HG02884 (cell line): Measurements from ENCODE around the gene COL6A3.

Experiments
- ATAC-seq: cut with Tn5 transposase; IDR thresholded peaks from one replicate; pipeline ENCODE4 v1.9.1; 2021; ENCODE audit warnings: mild to moderate bottlenecking, moderate library complexity; ENCODE audit not compliant: unreplicated experiment

Gene COL6A3, protein sequence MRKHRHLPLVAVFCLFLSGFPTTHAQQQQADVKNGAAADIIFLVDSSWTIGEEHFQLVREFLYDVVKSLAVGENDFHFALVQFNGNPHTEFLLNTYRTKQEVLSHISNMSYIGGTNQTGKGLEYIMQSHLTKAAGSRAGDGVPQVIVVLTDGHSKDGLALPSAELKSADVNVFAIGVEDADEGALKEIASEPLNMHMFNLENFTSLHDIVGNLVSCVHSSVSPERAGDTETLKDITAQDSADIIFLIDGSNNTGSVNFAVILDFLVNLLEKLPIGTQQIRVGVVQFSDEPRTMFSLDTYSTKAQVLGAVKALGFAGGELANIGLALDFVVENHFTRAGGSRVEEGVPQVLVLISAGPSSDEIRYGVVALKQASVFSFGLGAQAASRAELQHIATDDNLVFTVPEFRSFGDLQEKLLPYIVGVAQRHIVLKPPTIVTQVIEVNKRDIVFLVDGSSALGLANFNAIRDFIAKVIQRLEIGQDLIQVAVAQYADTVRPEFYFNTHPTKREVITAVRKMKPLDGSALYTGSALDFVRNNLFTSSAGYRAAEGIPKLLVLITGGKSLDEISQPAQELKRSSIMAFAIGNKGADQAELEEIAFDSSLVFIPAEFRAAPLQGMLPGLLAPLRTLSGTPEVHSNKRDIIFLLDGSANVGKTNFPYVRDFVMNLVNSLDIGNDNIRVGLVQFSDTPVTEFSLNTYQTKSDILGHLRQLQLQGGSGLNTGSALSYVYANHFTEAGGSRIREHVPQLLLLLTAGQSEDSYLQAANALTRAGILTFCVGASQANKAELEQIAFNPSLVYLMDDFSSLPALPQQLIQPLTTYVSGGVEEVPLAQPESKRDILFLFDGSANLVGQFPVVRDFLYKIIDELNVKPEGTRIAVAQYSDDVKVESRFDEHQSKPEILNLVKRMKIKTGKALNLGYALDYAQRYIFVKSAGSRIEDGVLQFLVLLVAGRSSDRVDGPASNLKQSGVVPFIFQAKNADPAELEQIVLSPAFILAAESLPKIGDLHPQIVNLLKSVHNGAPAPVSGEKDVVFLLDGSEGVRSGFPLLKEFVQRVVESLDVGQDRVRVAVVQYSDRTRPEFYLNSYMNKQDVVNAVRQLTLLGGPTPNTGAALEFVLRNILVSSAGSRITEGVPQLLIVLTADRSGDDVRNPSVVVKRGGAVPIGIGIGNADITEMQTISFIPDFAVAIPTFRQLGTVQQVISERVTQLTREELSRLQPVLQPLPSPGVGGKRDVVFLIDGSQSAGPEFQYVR (N-terminal part only)

GRCh38 chr2:237413777-237414661 lies at the start of gene COL6A3:
Gene COL6A3, minus strand, starts transcription at chr2:237414164. Its CDS starts 17,347 bp downstream, at chr2:237396817.
- no peak for ATAC-seq

GRCh38 chr2:237459741-237460174 lies 45.8 kb upstream of the COL6A3 start:
- no peak for ATAC-seq

DNA sequence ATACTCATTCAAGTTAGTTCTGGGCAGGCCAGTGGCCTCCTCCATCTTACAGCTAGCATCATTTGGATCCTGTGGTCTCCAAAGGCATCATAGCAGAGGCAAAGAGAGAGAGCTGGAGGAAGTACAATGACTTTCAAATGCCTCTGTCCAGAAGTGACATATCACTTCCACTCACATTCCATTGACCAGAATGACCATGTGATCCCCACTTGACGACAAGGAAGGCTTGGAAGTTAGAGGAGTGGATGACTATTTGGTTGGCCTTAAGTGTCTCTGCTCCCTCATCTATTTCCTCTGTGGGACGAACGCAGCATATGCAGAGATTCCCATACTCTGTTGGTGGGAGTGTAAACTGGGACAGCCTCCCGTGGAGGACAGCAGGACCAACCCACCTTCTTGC lies 45.3 kb upstream of the COL6A3 start:
- ATAC-seq, result no peak

- ATAC-seq, result no peak
Observed at GRCh38 chr2:237458519-237458918, 44.6 kb upstream of the COL6A3 start.

- no peak for ATAC-seq
Observed at GRCh38 chr2:237457388-237457941, 43.5 kb upstream of the COL6A3 start.

- ATAC-seq, result no peak
Observed at GRCh38 chr2:237456200-237456843, 42.4 kb upstream of the COL6A3 start.

GRCh38 chr2:237455764-237456163 lies 41.8 kb upstream of the COL6A3 start:
- no peak for ATAC-seq

- no peak for ATAC-seq
Observed at GRCh38 chr2:237453671-237454070, 39.7 kb upstream of the COL6A3 start.

- no peak for ATAC-seq
Observed at GRCh38 chr2:237452861-237453260, 38.9 kb upstream of the COL6A3 start.

GRCh38 chr2:237451643-237452469 lies 37.9 kb upstream of the COL6A3 start:
- no peak for ATAC-seq

GRCh38 chr2:237450583-237450982 lies 36.6 kb upstream of the COL6A3 start:
- ATAC-seq, result no peak

GRCh38 chr2:237450108-237450507 lies 36.1 kb upstream of the COL6A3 start:
- ATAC-seq, result no peak

- ATAC-seq, result no peak
Observed at GRCh38 chr2:237449193-237449881, 35.4 kb upstream of the COL6A3 start.

GRCh38 chr2:237448626-237449025 lies 34.7 kb upstream of the COL6A3 start:
- no peak for ATAC-seq

GRCh38 chr2:237448171-237448570 lies 34.2 kb upstream of the COL6A3 start:
- ATAC-seq, result no peak

GRCh38 chr2:237447496-237447895 lies 33.5 kb upstream of the COL6A3 start:
- no peak for ATAC-seq

GRCh38 chr2:237446338-237446665 lies 32.3 kb upstream of the COL6A3 start:
- ATAC-seq, result no peak
